ENCODE results near the gene ZBED4.

Gene ZBED4

DNA sequence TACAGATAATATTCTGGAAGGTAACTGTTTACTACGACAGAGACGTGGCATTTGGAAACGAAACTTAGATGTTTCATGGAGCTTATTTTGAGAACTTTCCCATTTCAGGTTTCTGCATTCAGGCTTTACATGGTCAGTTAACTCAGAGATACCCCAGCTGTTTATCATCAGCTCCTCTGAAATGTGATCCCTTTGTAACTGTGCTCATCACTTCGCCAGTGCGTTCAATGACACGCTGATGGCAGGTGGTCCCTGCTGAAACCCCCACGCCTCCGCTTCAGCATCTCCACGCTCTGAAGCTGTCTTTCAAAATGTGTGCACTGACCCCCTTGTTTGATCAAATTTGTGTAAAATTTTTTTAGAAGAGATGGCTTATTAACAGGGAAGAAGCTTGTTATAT lies 34.1 kb downstream of the ZBED4 start:
- Histone ChIP-seq H3K4me3 (ENCODE audit: low read length) (no peak overlapping the region), H3K9me3 (ENCODE audit: insufficient read depth, low read length) (no peaks in the 10 kb centered on the region), H3K27ac (ENCODE audit: low read length) (no peak overlapping the region), H3K27me3 (ENCODE audit: low read depth, low read length) (no peaks in the 10 kb centered on the region), H4K20me1 (ENCODE audit: insufficient read depth, low read length) (peaks cover 2% of the 10 kb centered on the region; the same call in 1 of the 2 replicates), H3K4me1 (ENCODE audit: low read length) (no peaks in the 10 kb centered on the region), H3K36me3 (replicated peaks; ENCODE audit: low read depth, low read length) (peaks cover 48% of the 10 kb centered on the region), H3K79me2 (ENCODE audit: low read length) (peaks cover 1% of the 10 kb centered on the region), H2AFZ (ENCODE audit: low read depth, low read length) (no peak overlapping the region), H3K4me2 (ENCODE audit: low read length) (no peak overlapping the region), H3K9ac (ENCODE audit: low read length) (no peak overlapping the region)
- TF ChIP-seq EZH2phosphoT487 (IDR thresholded peaks at IDR 0.05; ENCODE audit: low read depth) (no peak), CTCF (IDR thresholded peaks at IDR 0.05; ENCODE audit: low read depth, low read length) (no peak)

DNA sequence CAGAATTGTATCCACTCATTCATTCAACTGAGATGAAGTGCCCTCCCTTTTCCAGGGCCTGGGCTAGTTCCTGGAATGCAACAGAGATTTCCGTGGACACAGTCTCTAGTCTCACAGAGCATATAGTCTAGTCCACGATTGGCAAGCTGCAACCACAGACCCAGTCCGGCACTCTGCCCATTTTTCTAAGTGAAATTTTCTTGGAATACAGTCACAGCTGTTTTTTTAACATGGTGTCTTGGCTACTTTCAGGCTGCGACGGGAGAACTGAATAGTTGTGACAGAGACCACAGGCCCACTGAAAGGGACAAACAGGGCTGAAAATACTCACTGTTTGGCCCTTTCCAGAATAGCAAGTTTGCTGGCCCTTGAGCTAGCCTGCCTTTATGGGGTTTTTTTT lies 35.4 kb downstream of the ZBED4 start:
- H3K4me2 ChIP-seq (ENCODE audit: low read length): no peak overlapping the region
- H4K20me1 ChIP-seq (ENCODE audit: insufficient read depth, low read length): no peaks in the 10 kb centered on the region
- H3K9me3 ChIP-seq (ENCODE audit: insufficient read depth, low read length): no peaks in the 10 kb centered on the region
- no peak overlapping the region for H2AFZ ChIP-seq (ENCODE audit: low read depth, low read length)
- no peak for TF ChIP-seq CTCF (IDR thresholded peaks at IDR 0.05; ENCODE audit: low read depth, low read length)
- TF ChIP-seq EZH2phosphoT487 (IDR thresholded peaks at IDR 0.05; ENCODE audit: low read depth): no peak
- no peaks in the 10 kb centered on the region for H3K4me1 ChIP-seq (ENCODE audit: low read length)
- H3K9ac ChIP-seq (ENCODE audit: low read length): no peak overlapping the region
- H3K27ac ChIP-seq (ENCODE audit: low read length): no peak overlapping the region
- H3K36me3 ChIP-seq (replicated peaks; ENCODE audit: low read depth, low read length): peaks cover 48% of the 10 kb centered on the region
- H3K4me3 ChIP-seq (ENCODE audit: low read length): no peak overlapping the region
- H3K79me2 ChIP-seq (ENCODE audit: low read length): no peaks in the 10 kb centered on the region; the same call in 1 of the 2 replicates
- H3K27me3 ChIP-seq (ENCODE audit: low read depth, low read length): no peaks in the 10 kb centered on the region

DNA sequence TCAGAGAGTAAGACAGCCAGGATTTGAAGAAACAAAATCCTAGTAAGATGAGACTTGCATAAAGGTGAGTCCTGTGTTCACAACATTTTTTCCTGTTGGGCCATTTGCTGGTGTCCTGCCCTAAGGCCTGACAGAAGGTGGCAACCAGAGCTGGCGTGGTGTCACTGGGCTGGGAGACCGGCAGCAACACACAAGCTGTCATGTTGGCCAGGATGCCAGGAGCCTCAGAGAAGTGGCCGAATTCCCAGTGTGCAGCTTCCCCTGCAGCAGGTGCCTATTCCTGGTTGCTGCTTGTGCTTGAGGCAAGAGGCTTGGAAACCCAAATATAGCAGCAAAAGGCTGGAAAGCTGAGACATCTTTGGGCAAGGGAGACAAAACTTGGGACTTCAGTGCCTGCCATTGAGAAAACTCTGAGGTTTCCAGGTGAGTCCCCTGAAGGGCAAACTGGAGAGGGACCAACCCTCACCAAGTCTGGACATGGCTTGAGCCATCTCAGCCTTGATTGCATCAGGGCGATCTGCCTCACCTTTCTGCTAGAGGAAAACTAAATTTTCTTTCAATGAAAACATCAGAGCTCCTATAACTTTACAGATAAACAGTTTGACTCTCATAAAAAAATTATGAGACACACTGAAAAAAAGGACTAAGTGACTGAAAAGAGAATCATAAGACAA lies 38.7 kb downstream of the ZBED4 start:
- Histone ChIP-seq H3K79me2 (ENCODE audit: low read length) (no peaks in the 10 kb centered on the region), H3K4me3 (ENCODE audit: low read length) (no peak overlapping the region), H3K27me3 (ENCODE audit: low read depth, low read length) (no peaks in the 10 kb centered on the region), H3K4me2 (ENCODE audit: low read length) (no peak overlapping the region), H3K27ac (ENCODE audit: low read length) (no peak overlapping the region), H3K9me3 (ENCODE audit: insufficient read depth, low read length) (no peaks in the 10 kb centered on the region), H4K20me1 (ENCODE audit: insufficient read depth, low read length) (no peaks in the 10 kb centered on the region), H2AFZ (ENCODE audit: low read depth, low read length) (no peak overlapping the region), H3K36me3 (replicated peaks; ENCODE audit: low read depth, low read length) (peaks cover 26% of the 10 kb centered on the region), H3K4me1 (ENCODE audit: low read length) (no peaks in the 10 kb centered on the region), H3K9ac (ENCODE audit: low read length) (no peak overlapping the region)
- no peak for TF ChIP-seq CTCF (IDR thresholded peaks at IDR 0.05; ENCODE audit: low read depth, low read length)
- no peak for TF ChIP-seq EZH2phosphoT487 (IDR thresholded peaks at IDR 0.05; ENCODE audit: low read depth)

DNA sequence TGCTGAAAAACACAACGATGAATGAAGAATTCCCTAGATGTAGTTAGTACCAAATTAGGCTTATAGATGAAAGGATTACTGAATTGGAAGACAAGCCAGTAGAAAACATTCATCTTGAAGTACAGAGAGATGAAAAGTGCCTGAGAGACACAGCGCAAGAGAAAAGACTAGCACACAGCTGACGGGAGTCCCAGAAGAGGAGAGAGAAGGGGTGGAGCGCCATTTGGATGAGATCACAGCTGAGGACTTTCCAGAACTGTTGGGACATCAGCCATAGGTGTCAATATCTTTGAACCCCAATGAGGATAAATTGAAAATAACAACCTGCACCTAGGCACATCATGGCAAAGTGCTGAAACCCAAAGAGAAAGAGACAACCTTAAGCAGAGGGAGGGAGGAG lies 39.4 kb downstream of the ZBED4 start:
- Histone ChIP-seq H2AFZ (ENCODE audit: low read depth, low read length) (no peak overlapping the region), H4K20me1 (ENCODE audit: insufficient read depth, low read length) (no peaks in the 10 kb centered on the region), H3K4me2 (ENCODE audit: low read length) (no peak overlapping the region), H3K9me3 (ENCODE audit: insufficient read depth, low read length) (no peaks in the 10 kb centered on the region), H3K79me2 (ENCODE audit: low read length) (no peaks in the 10 kb centered on the region), H3K4me3 (ENCODE audit: low read length) (no peak overlapping the region), H3K9ac (ENCODE audit: low read length) (no peak overlapping the region), H3K27me3 (ENCODE audit: low read depth, low read length) (no peaks in the 10 kb centered on the region), H3K36me3 (replicated peaks; ENCODE audit: low read depth, low read length) (peaks cover 21% of the 10 kb centered on the region), H3K4me1 (ENCODE audit: low read length) (no peaks in the 10 kb centered on the region), H3K27ac (ENCODE audit: low read length) (no peak overlapping the region)
- TF ChIP-seq EZH2phosphoT487 (IDR thresholded peaks at IDR 0.05; ENCODE audit: low read depth): no peak
- no peak for TF ChIP-seq CTCF (IDR thresholded peaks at IDR 0.05; ENCODE audit: low read depth, low read length)

Measured in OCI-LY3 (cell line).